Measurements from ENCODE around the gene CD52. TPM values are rescaled to one million over a fixed set of nuclear protein-coding genes. Genes with fewer than 3 reads are reported as not detected.

Gene CD52
- total and polyA plus RNA-seq, 7 donors, result 2.1 to 4.2 (median 3.9) TPM

GRCh38 chr1:26278303-26278702, 39.5 kb upstream of the CD52 start:
- H3K4me3 ChIP-seq, result no peak overlapping the region
- DNase-seq (peak in 1 of 2 donors; percentile 44), ATAC-seq (no peak)
- intact Hi-C loops (cut with DNase I), result no loop called here
- peaks cover 4 to 49% of the 10 kb centered on the region in 2 donors for H3K36me3 ChIP-seq (ENCODE audit: insufficient read depth in 1 of 2, low read depth in 1 of 2)
- peak overlapping the region; percentile 92 for H3K27ac ChIP-seq
- no peaks in the 10 kb centered on the region for H3K27me3 ChIP-seq (ENCODE audit: insufficient read depth in 3 of 3, low read length in 2 of 3)
- peaks cover 76% of the 10 kb centered on the region for H3K4me1 ChIP-seq
- WGBS, 3 donors, result 42 to 75% (median 52%) methylated on average over 4 of the region's 4 CpGs
- TF ChIP-seq CTCF (IDR thresholded peaks at IDR 0.05), result no peak
- H3K9me3 ChIP-seq, result no peaks in the 10 kb centered on the region

GRCh38 chr1:26278724-26279455, 38.9 kb upstream of the CD52 start:
- intact Hi-C loops (cut with DNase I), result no loop called here
- DNase-seq (peak in 1 of 2 donors; percentile 47), ATAC-seq (peak; percentile 5 to 34 (median 14))
- peaks cover 4 to 45% of the 10 kb centered on the region in 2 donors for H3K36me3 ChIP-seq (ENCODE audit: insufficient read depth in 1 of 2, low read depth in 1 of 2)
- peak overlapping the region; percentile 78 for H3K4me3 ChIP-seq
- H3K27me3 ChIP-seq (ENCODE audit: insufficient read depth in 3 of 3, low read length in 2 of 3), result no peaks in the 10 kb centered on the region
- WGBS, 3 donors, result 42 to 53% (median 44%) methylated on average over 9 of the region's 9 CpGs
- peak overlapping the region; percentile 92 for H3K27ac ChIP-seq
- TF ChIP-seq CTCF (IDR thresholded peaks at IDR 0.05), result no peak
- peaks cover 76% of the 10 kb centered on the region for H3K4me1 ChIP-seq
- no peaks in the 10 kb centered on the region for H3K9me3 ChIP-seq

GRCh38 chr1:26279456-26280332, 38.1 kb upstream of the CD52 start, which contains the start of gene SH3BGRL3:
Gene SH3BGRL3, plus strand, starts transcription at chr1:26280086. Its CDS starts 70 bp downstream, at chr1:26280156.
- peak; percentile 91 to 92 for DNase-seq
- peak; percentile 57 to 62 (median 58) for ATAC-seq
- H3K36me3 ChIP-seq (ENCODE audit: insufficient read depth in 1 of 2, low read depth in 1 of 2), result peaks cover 4 to 37% of the 10 kb centered on the region in 2 donors
- H3K9me3 ChIP-seq, result no peaks in the 10 kb centered on the region
- H3K4me3 ChIP-seq, result peak within 1 kb of the TSS; percentile 78
- peak within 1 kb of the TSS; percentile 92 for H3K27ac ChIP-seq
- intact Hi-C loops (cut with DNase I), result no loop called here
- H3K27me3 ChIP-seq (ENCODE audit: insufficient read depth in 3 of 3, low read length in 2 of 3), result no peaks in the 10 kb centered on the region
- TF ChIP-seq CTCF (IDR thresholded peaks at IDR 0.05), result peak; percentile 15
- WGBS, 3 donors, result 9 to 13% (median 12%) methylated on average over 38 to 66 of the region's 66 CpGs
- H3K4me1 ChIP-seq, result peaks cover 74% of the 10 kb centered on the region

- intact Hi-C loops (cut with DNase I), result no loop called here
- DNase-seq, result no peak
- no peak for ATAC-seq
These were observed 37.3 kb upstream of the CD52 start for GRCh38 chr1:26280333-26281042.

More at GRCh38 chr1:26280333-26281042, 37.3 kb upstream of the CD52 start:
- WGBS, 3 donors, result 35 to 49% (median 36%) methylated on average over 14 to 20 of the region's 20 CpGs
- no peaks in the 10 kb centered on the region for H3K9me3 ChIP-seq
- H3K27ac ChIP-seq, result peak overlapping the region; percentile 92
- H3K4me3 ChIP-seq, result peak overlapping the region; percentile 78
- peaks cover 4 to 31% of the 10 kb centered on the region in 2 donors for H3K36me3 ChIP-seq (ENCODE audit: insufficient read depth in 1 of 2, low read depth in 1 of 2)
- H3K27me3 ChIP-seq (ENCODE audit: insufficient read depth in 3 of 3, low read length in 2 of 3), result no peaks in the 10 kb centered on the region
- H3K4me1 ChIP-seq, result peaks cover 74% of the 10 kb centered on the region
- TF ChIP-seq CTCF (IDR thresholded peaks at IDR 0.05), result no peak

Data from psoas muscle (tissue), 8 donors.